Measurements from ENCODE around the gene LEMD2. TPM values are rescaled to one million over a fixed set of nuclear protein-coding genes. Genes with fewer than 3 reads are reported as not detected.

Gene LEMD2
- total RNA-seq, 1 experiment from 2014 or later = 62.9 TPM

DNA sequence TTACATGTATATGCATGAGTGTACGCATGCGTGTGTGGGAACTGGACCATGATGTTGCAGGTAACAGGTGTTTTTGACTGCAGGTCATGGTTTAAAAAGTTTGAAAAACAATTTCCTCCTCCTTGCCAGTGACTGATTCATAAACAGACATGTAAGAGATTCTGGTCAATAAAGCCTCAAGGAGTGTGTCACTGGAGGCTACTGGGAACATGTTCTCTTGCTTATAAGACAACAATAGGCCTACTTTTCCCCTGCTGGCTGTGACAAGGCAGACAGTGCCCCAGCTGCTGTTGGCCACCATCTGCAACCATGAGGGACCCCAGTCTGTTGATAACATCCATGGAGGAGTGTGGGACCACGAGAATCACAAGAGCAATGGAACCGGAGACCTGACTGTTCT is 12.7 kb downstream of the LEMD2 start:
- DNase-seq (ENCODE audit: low spot score) (no peak), ATAC-seq (no peak)
- Mint-ChIP-seq H3K27ac (no peak overlapping the region), H3K36me3 (peaks cover 74% of the 10 kb centered on the region), H3K27me3 (ENCODE audit: low read depth) (no peaks in the 10 kb centered on the region), H3K4me3 (no peak overlapping the region), H3K4me1 (peaks cover 45% of the 10 kb centered on the region), H3K9me3 (no peaks in the 10 kb centered on the region)
- TF ChIP-seq HMGA2 (CRISPR knock-in tag; IDR thresholded peaks at IDR 0.05) (no peak), SP1 (CRISPR knock-in tag; conservative IDR thresholded peaks at IDR 0.05) (no peak), JUN (CRISPR knock-in tag; IDR thresholded peaks at IDR 0.05) (no peak), KAT7 (CRISPR knock-in tag; IDR thresholded peaks at IDR 0.05; ENCODE audit: borderline replicate concordance) (no peak), IRF2 (CRISPR knock-in tag; IDR thresholded peaks at IDR 0.05; ENCODE audit: borderline replicate concordance, low read depth) (no peak), ZNF416 (CRISPR knock-in tag; IDR thresholded peaks at IDR 0.05) (no peak), SOX15 (CRISPR knock-in tag; IDR thresholded peaks at IDR 0.05) (no peak), NR1H2 (CRISPR knock-in tag; IDR thresholded peaks at IDR 0.05) (no peak)
- TF ChIP-seq, protein P1, sequence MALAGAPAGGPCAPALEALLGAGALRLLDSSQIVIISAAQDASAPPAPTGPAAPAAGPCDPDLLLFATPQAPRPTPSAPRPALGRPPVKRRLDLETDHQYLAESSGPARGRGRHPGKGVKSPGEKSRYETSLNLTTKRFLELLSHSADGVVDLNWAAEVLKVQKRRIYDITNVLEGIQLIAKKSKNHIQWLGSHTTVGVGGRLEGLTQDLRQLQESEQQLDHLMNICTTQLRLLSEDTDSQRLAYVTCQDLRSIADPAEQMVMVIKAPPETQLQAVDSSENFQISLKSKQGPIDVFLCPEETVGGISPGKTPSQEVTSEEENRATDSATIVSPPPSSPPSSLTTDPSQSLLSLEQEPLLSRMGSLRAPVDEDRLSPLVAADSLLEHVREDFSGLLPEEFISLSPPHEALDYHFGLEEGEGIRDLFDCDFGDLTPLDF (CRISPR knock-in tag; IDR thresholded peaks at IDR 0.05) = no peak
- TF ChIP-seq, protein P2, sequence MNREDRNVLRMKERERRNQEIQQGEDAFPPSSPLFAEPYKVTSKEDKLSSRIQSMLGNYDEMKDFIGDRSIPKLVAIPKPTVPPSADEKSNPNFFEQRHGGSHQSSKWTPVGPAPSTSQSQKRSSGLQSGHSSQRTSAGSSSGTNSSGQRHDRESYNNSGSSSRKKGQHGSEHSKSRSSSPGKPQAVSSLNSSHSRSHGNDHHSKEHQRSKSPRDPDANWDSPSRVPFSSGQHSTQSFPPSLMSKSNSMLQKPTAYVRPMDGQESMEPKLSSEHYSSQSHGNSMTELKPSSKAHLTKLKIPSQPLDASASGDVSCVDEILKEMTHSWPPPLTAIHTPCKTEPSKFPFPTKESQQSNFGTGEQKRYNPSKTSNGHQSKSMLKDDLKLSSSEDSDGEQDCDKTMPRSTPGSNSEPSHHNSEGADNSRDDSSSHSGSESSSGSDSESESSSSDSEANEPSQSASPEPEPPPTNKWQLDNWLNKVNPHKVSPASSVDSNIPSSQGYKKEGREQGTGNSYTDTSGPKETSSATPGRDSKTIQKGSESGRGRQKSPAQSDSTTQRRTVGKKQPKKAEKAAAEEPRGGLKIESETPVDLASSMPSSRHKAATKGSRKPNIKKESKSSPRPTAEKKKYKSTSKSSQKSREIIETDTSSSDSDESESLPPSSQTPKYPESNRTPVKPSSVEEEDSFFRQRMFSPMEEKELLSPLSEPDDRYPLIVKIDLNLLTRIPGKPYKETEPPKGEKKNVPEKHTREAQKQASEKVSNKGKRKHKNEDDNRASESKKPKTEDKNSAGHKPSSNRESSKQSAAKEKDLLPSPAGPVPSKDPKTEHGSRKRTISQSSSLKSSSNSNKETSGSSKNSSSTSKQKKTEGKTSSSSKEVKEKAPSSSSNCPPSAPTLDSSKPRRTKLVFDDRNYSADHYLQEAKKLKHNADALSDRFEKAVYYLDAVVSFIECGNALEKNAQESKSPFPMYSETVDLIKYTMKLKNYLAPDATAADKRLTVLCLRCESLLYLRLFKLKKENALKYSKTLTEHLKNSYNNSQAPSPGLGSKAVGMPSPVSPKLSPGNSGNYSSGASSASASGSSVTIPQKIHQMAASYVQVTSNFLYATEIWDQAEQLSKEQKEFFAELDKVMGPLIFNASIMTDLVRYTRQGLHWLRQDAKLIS (CRISPR knock-in tag; IDR thresholded peaks at IDR 0.05; ENCODE audit: borderline replicate concordance) = no peak
- TF ChIP-seq, protein P3, sequence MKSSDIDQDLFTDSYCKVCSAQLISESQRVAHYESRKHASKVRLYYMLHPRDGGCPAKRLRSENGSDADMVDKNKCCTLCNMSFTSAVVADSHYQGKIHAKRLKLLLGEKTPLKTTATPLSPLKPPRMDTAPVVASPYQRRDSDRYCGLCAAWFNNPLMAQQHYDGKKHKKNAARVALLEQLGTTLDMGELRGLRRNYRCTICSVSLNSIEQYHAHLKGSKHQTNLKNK (CRISPR knock-in tag; IDR thresholded peaks at IDR 0.05) = no peak
- TF ChIP-seq, protein P4, sequence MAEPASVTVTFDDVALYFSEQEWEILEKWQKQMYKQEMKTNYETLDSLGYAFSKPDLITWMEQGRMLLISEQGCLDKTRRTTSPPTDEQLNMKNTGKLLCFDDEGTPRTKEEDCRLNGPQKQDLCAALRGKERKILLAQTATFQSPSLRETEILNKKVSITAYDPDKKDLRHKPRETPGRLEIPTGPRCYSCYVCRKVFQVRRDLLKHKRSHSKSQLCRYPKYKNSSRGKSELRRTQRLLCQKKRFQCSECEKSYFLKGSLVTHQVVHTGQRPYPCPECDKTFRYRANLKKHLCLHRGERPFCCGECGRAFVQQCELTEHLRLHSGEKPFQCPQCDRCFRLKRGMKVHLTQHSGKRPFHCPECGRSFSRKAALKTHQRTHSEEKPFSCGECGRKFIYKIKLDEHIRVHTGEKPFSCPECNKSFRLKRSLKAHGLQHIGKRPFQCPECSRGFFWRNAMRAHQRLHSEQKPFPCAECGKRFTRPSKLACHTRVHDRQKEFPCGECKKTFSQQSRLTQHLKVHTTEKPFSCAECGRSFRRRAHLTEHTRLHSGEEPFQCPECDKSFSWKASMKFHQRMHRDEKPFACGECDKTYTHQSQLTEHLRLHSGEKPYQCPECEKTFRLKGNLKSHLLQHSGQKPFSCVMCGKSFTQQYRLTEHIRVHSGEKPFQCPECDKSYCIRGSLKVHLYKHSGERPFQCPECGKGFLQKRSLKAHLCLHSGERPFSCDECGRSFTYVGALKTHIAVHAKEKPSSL (CRISPR knock-in tag; conservative IDR thresholded peaks at IDR 0.05) = no peak
- TF ChIP-seq, protein P5, sequence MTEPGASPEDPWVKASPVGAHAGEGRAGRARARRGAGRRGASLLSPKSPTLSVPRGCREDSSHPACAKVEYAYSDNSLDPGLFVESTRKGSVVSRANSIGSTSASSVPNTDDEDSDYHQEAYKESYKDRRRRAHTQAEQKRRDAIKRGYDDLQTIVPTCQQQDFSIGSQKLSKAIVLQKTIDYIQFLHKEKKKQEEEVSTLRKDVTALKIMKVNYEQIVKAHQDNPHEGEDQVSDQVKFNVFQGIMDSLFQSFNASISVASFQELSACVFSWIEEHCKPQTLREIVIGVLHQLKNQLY (CRISPR knock-in tag; IDR thresholded peaks at IDR 0.05) = no peak
- ChIA-PET CTCF (no interaction called here), POLR2A (no interaction called here)

DNA sequence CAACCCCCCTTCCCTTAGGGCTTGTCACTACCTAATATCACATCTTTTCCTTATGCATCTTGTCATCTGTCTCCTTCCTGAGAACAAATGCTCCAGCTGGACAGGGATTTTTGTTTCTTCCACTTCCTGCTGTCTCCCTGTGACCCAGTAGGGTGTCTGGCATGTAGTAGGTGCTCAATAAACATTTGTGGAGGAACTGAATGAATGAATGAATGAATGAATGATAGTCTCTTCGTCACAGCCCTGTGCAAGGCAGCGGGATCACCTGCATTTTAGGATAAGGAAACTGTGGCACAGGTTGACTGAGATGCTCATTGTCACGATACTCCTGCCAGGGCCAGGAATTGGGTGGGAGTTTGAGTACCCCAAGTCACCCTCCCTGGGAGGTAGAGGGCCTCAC is 14.2 kb downstream of the LEMD2 start:
- Mint-ChIP-seq H3K4me1 (peaks cover 45% of the 10 kb centered on the region), H3K27me3 (ENCODE audit: low read depth) (no peaks in the 10 kb centered on the region), H3K9me3 (no peaks in the 10 kb centered on the region), H3K4me3 (no peak overlapping the region), H3K36me3 (peaks cover 64% of the 10 kb centered on the region), H3K27ac (no peak overlapping the region)
- DNase-seq (ENCODE audit: low spot score) (no peak), ATAC-seq (no peak)
- CTCF ChIA-PET = interaction anchor here (1.4 kb wide), 1 partner anchor 38 kb away, joined by 6 read pairs; no protein-coding TSS in a partner anchor
- POLR2A ChIA-PET = no interaction called here
- TF ChIP-seq TCF7 (CRISPR knock-in tag; IDR thresholded peaks at IDR 0.05; ENCODE audit: low read depth) (no peak), ZNF317 (CRISPR knock-in tag; IDR thresholded peaks at IDR 0.05; ENCODE audit: borderline replicate concordance, low read depth) (no peak), TEAD1 (CRISPR knock-in tag; IDR thresholded peaks at IDR 0.05) (no peak), ZNF423 (CRISPR knock-in tag; IDR thresholded peaks at IDR 0.05) (no peak), CBFB (CRISPR knock-in tag; IDR thresholded peaks at IDR 0.05; ENCODE audit: low read depth) (no peak)
- TF ChIP-seq, protein P6, sequence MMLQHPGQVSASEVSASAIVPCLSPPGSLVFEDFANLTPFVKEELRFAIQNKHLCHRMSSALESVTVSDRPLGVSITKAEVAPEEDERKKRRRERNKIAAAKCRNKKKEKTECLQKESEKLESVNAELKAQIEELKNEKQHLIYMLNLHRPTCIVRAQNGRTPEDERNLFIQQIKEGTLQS (CRISPR knock-in tag; conservative IDR thresholded peaks at IDR 0.05) = no peak
- TF ChIP-seq, protein P7, sequence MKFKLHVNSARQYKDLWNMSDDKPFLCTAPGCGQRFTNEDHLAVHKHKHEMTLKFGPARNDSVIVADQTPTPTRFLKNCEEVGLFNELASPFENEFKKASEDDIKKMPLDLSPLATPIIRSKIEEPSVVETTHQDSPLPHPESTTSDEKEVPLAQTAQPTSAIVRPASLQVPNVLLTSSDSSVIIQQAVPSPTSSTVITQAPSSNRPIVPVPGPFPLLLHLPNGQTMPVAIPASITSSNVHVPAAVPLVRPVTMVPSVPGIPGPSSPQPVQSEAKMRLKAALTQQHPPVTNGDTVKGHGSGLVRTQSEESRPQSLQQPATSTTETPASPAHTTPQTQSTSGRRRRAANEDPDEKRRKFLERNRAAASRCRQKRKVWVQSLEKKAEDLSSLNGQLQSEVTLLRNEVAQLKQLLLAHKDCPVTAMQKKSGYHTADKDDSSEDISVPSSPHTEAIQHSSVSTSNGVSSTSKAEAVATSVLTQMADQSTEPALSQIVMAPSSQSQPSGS (CRISPR knock-in tag; IDR thresholded peaks at IDR 0.05; ENCODE audit: borderline replicate concordance, low read depth) = no peak
- TF ChIP-seq, protein P8, sequence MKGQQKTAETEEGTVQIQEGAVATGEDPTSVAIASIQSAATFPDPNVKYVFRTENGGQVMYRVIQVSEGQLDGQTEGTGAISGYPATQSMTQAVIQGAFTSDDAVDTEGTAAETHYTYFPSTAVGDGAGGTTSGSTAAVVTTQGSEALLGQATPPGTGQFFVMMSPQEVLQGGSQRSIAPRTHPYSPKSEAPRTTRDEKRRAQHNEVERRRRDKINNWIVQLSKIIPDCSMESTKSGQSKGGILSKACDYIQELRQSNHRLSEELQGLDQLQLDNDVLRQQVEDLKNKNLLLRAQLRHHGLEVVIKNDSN (CRISPR knock-in tag; IDR thresholded peaks at IDR 0.05) = no peak
- TF ChIP-seq, protein P9, sequence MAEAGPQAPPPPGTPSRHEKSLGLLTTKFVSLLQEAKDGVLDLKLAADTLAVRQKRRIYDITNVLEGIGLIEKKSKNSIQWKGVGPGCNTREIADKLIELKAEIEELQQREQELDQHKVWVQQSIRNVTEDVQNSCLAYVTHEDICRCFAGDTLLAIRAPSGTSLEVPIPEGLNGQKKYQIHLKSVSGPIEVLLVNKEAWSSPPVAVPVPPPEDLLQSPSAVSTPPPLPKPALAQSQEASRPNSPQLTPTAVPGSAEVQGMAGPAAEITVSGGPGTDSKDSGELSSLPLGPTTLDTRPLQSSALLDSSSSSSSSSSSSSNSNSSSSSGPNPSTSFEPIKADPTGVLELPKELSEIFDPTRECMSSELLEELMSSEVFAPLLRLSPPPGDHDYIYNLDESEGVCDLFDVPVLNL (CRISPR knock-in tag; IDR thresholded peaks at IDR 0.05; ENCODE audit: borderline replicate concordance, low read depth) = no peak
- TF ChIP-seq, protein P10, sequence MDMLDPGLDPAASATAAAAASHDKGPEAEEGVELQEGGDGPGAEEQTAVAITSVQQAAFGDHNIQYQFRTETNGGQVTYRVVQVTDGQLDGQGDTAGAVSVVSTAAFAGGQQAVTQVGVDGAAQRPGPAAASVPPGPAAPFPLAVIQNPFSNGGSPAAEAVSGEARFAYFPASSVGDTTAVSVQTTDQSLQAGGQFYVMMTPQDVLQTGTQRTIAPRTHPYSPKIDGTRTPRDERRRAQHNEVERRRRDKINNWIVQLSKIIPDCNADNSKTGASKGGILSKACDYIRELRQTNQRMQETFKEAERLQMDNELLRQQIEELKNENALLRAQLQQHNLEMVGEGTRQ (CRISPR knock-in tag; IDR thresholded peaks at IDR 0.05) = no peak

Data from WTC11 (cell line).